Stimulated activated CD4-positive, alpha-beta T cell treated with anti-CD3 and anti-CD28 coated beads, Interleukin-1b, Interleukin-23, amount 100 ng/mL, for 24 hours (primary cell): ENCODE results near the gene GH2.
"Not testable (repeated sequence)": the region's sequence is repeated elsewhere in the genome, so short reads cannot be mapped to it uniquely, and the experiment has no call there.

Experiments
- DNase-seq, 4 experiments: peaks; one replicate each; pipeline ENCODE4 v3.0.0-alpha.2; 2020; ENCODE audit warnings: low read depth in 4 of 4, low spot score in 1 of 4

GH2 gene

DNA sequence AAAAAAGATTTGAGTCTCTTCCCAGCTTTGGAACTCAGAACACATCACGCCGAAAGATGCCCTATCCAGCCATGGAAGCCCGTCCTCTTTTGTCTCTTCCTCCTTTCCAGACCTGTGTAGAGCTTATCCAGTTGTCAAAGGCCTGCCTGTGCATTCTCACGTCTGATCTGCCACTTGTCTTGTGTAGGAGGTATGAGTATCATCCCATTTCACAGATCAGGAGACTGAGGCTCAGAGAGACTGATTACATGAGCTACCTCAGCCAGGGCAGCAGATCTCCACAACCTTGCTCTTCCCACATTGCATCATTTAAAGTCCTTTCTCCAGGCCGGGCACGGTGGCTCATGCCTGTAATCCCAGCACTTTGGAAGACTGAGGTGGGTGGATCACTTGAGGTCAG, 7.1 kb downstream of the GH2 start:
- DNase-seq = not testable (repeated sequence)

DNA sequence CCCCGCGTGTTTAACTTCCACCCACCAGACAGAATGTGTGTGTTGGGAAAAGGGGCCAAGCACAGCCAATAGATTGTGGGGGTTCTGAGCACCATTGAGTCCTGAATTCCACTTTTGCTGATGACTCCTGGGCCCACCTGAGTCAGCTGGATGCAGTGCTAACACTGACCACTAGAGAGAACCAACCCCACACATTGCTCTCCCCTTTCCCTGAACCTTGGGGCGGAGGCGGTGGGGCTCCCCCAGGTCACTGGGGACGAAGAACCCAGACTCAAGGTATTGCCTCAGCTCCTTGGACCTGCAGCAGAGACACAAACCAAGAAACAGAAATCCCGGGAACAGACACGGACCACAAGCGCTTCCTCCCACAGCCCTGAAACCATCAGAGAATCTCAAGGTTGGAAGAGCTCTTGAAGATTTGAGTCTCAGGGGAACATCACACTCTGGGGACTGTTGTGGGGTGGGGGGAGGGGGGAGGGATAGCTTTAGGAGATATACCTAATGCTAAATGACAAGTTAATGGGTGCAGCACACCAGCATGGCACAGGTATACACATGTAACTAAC, 7.6 kb downstream of the GH2 start:
- DNase-seq = not testable (repeated sequence)

DNA sequence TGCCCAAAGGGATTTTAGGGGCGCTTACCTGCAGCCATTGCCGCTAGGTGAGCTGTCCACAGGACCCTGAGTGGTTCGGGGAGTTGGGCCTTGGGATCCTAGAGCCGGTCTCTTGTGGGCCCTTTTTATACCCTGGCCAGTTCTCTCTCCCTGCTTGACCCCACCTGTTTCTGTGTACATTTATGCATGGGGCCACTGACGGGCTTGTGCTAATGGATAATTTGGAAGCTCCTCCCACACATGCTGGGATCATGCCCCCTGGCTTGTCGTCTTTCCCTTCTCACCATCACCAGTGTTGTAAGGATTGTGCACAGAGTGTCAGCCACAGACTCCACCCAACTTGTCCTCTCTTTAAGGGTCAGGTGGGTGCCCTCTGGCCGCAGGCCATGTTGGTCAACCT, 8.2 kb downstream of the GH2 start, which contains the start of gene CSH2:
Gene CSH2 (minus strand): TSS at position 101 of the 400 bp plus-strand sequence. CDS start 63 bp downstream, at position 38.
- not testable (repeated sequence) for DNase-seq

DNA sequence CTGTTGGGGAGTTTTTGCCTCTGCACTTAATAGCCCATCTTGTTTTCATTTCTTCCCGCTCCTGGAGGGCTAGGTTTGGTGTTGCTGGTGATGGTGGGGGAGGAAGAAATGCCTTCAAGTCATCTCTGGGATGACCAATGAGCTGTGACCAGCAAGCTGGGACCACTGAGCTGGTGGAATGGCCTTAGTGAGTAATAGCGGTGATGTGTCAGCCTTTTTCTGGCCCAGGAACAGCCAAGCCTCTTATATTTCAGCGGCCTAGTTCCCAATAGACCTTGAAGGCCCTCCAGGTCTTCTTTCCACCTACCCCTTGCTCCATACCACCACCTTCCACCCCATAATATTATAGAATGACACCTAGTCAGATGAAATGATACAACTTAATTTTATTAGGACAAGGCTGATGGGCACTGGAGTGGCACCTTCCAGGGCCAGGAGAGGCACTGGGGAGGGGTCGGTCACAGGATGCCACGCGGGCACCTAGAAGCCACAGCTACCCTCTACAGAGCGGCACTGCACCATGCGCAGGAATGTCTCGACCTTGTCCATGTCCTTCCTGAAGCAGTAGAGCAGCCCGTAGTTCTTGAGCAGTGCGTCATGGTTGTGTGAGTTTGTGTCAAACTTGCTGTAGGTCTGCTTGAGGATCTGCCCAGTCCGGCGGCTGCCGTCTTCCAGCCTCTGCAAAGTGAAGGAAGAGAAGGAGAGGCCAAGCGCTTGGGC, 9.9 kb downstream of the GH2 start:
- DNase-seq = not testable (repeated sequence)

DNA sequence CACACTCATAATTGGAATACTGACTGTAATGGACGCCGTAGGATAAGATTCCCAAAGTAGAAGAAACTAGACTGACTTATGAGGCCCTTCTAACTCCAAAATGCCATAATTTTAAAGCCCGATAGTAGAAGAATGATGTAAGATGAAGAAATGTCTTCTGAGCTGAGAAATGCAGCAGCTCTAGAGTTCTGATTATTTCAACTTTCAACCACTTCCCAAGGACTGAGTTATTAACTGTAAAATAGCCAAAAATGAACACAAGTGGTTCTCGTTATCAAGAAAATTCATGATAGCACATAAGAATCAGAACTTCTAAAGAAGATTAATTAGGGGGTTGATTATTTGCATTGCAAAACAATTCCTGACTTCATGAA, 11.5 kb downstream of the GH2 start:
- not testable (repeated sequence) for DNase-seq

DNA sequence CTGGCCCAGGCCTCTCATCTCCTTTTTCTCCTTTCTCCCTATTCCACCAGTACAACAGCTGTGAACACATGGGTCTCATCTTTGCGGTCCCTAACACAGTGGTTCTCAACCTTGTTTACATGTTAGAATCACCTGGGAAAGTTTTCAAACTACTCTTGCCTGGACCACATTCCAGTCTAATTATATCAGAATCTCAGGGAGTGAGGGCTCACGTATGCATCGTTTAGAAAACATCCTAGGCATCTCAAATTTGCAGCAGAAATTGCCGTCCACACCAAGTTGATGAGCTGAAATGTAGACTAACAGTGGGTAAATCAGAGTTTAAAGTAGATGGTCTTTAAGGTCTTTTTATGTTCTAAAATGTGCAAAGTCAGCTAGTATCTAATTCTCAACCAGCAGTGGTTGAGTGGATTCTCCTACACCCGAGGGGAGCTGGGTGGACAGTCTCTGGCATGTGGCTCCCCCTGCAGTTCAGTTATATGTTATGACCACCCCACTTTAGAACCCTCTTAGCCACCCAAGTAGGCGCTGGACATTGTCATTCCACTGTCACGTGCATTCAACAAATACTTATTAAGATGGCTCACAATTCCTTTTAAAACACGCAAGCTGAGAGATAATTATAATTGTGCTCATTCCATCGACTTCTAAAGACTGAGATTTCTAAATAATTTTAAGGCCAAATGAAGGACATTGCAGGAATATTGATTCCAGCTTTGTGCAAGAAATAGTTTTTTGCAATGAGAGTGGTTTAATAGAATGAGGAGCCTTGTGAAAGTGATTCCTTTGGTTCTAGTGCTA, 12.1 kb downstream of the GH2 start:
- DNase-seq = not testable (repeated sequence)

DNA sequence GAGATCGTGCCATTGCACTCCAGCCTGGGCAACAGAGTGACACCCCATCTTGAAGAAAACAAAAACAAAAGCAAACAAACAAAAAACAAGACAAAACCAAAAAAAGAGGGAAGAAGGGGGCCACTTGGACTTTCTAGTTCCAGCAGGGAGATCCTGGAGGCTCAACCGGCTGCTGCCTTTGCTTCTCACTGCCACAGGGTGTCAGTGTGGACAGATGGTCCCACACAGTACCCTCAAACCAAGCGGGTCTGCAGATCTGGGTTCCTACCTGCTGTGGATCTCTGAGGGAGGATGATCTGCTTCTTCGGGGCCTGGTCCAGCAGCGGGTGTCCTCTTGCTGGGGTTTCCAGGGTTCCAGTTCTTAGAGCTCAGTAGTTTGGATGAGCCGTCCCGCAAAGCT, 15.1 kb downstream of the GH2 start:
- not testable (repeated sequence) for DNase-seq

DNA sequence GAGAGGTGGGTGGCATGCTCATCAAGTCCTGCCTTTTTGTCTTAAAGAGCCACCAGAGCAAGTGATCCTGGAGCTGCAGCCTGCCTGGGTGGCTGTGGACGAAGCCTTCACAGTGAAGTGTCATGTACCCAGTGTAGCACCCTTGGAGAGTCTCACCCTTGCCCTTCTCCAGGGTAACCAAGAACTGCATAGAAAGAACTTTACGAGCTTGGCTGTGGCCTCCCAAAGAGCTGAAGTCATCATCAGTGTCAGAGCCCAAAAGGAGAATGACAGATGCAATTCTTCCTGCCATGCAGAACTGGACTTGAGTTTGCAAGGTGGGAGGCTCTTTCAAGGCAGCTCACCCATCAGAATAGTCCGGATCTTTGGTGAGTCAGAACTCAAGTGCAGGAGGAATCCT, 22.5 kb downstream of the GH2 start:
- DNase-seq = no peak

DNA sequence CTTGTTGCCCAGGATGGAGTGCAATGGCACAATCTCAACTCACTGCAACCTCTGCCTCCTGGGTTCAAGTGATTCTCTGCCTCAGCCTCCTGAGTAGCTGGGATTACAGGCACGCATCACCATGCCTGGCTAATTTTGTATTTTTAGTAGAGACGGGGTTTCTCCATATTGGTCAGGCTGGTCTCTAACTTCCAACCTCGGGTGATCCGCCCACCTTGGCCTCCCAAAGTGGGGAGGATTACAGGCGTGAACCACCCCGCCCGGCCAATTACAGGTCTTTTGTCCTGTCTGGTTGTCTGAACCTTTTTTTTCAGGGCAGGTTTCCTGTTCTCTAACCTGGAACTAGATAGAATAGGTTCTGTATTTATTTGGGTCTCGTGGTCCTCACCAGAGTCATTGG, 25.3 kb downstream of the GH2 start:
- not testable (repeated sequence) for DNase-seq

DNA sequence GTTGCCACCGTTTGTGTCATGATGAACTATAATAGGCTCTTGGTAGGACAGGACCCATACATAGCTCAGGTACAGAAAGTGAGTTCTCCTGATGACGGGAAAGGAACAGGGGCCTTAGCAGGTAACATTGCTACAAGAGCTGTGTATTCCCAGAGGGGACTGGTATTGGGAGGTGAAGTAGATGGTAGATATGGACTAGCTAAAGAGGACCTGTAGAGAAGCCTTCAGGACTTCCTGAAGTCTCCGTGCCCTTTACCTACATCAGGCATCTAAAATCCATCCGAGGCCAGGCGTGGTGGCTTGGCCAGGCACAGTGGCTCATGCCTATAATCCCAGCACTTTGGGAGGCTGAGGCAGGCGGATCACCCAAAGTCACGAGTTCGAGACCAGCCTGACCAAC, 26.6 kb downstream of the GH2 start:
- DNase-seq = no peak

DNA sequence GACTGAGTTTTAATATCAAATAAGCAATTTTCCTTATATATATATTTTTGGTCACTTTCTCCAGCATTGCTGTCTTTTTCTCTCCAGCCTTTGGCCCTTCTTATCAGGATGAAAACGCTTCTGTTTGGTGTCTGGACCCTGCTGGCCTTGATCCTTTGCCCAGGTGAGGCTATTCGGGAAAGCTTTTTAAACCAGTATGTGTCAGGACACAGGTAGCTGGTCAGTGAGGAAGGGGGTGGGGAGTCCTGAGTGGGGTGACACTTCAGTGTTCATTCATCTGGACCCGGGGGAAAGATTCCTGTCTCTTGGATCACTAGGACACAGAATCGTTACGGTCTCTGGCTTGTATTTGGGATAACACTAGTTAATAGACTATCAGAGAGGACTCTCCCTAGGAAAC, 27.0 kb downstream of the GH2 start:
- no peak for DNase-seq

DNA sequence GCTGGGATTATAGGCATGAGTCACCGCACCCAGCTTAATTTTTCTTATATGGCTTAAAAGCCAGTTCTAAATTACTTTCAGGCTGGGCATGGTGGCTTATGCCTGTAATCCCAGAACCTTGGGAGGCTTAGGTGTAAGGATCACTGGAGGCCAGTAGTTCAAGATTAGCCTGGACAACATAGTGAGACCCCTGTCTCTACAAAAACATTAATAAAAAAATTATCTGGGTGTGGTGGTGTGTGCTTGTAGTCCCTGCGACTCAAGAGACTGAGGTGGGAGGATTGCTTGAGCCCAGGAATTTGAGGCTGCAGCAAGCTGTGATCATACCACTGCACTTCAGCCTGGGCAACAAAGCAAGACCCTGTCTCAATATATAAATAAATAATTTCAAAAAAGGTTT, 28.5 kb downstream of the GH2 start:
- DNase-seq = no peak

DNA sequence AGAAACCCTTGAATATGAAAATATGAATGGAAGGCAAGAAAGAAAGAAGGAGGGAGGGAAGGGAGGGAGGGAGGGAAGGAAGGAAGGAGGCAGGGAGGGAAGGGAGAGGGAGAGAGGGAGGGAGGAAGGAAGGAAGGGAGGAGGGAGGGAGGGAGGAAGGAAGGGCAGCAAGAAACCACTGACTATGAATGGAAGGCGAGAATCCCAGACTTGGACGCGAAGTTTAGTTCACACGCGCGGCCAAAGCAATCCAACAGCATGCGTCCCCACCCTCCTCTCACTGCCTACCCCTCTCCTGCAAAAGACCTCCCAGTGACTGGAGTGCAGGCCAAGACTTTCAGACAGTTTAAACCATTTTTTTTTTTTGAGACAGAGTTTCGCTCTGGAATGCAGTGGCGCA, 31.3 kb downstream of the GH2 start:
- DNase-seq = no peak

DNA sequence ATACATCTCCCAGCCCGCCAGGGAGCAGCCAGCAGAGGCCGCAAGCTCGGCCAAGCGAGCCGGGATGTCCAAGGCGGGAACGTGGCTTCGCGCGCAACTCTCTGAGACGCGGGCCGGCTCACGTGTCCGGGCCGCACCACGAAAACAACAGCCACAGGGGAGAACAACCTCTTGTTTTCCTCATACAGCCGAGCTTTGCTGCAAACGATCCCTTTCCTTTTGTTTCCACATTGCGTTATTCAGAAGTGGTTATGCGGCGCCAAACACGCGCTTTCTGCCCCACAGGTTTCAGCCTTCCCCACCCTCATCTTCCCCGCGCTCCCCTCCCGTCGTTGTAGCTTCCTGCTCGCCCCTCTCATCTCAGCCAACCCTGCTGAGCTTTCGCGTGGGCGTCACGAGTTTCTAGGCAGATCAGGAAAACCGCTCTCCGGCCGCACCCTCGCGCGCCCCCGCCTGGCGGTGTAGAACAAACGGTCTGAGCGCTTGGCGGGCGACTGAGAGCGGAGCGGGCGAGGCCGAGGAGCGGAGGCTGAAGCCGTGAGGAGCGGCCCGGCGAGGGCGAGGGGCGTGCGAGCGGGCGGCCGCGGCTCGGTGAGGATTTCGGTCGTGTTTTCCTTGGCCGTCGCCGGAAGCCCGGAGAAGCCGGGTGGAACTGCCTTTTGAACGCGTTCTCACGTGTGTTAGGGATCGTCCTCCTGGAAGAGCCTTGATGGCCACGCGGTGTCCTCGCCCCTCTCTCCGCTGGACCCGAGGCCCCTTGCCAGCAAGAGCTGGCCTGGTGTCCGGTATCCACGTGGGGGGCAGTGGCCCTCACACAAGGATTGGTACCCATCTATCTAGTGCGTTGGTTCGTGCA, 32.7 kb downstream of the GH2 start:
- DNase-seq = peak; percentile 93 to 97 (median 96)

DNA sequence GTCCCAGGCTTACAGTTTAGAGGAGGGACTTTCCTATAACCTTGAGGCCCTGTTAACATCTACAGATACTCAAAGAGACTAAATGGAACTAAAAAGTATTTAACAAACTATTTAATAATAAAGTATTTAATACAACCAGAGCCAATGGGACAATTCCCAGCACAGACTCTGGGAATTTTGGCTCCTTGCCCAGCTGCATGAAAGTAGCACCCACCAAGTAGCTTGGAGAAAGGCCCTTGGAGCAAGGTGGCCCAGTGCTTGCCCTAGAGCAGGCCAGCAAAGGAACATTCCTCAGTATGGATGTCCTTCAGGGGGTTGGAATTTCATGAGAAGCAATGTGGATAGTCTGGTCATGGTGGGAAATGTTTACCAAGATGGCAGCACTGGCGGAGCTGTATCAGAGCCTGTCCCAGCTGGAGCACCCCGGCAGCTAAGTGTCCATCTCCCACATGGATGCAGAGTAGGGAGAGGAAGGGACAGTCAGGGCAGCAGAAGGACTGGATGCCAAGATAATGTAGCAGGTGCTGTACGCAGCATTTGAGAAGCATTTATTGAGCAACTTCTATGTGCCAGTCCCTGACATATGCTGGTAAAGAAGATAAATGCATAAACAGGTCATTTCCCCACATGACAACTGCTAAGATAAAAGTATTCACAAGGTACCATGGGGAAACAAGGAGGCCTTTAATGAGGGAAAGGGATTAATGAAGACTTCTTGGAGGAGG, 34.1 kb downstream of the GH2 start:
- no peak for DNase-seq

DNA sequence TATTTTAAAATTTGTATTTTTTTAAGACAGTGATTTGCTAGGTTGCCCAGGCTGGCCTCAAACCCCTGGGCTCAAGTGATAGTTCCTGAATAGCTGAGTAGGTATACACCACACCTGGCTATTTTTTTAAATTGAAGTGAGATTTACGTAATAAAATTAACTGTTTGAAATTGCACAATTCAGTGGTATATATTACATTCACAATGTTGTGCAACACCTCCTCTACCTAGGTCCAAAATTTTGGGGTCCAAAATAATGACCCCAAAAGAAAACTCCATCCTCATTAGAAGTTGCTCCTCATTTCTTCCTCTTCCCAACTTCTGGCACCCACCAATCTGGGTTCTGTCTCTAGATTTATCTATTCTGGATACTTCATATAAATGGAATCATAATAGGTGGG, 36.2 kb downstream of the GH2 start:
- DNase-seq = no peak

DNA sequence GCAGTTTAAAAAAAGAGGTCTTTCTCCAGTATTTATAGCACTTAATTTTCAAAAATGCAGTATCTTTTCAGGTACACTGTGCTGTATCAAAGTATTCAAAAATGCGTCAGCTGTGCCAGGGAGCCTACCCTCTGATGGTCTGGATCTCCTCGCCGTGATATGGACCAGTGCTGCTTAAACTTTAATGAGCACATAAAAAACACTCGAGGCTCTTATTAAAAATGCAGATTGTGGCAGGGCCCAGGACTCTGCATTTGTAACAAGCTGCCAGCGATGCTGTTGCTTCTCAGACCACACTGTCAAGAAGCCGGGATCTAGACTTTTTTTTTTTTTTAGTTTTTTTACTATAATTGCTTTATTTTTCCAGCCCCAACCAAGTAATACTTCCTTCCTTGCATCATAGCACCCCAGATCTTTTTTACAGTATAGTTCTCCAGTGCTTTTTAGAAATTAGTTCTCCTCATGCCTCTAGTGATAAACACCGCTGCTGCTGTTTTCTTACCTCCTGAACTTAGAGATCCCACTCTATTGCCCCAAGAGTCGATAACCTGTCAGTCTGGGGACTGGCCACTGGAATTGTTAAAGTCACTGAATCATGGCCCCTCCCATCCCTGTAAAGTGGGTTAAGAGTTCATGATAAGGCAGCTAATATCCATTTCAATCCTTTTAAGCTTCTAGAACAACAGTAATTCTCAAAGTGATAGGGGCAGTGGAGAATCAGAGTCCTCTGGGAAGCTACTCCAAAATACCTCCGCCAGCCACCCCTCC, 37.6 kb downstream of the GH2 start:
- no peak for DNase-seq

DNA sequence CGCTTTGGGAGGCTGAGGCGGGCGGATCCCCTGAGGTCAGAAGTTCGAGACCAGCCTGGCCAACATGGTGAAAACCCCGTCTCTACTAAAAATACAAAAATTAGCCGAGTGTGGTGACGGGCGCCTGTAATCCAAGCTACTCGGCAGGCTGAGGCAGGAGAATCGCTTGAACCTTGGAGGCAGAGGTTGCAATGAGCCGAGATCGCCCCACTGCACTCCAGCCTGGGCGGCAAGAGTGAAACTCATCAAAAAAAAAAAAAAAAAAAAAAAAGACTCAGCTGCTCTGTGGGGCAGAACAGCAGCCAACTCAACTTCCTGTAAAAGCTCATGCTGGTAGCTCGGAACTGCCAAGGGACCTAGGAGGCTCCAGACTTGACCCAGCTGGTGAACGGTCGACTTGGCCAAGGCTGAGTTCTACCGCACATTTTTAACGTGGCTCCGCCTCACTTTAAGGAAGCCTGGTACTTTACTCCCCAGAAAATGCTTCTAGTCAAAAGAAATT, 38.3 kb downstream of the GH2 start:
- not testable (repeated sequence) for DNase-seq

DNA sequence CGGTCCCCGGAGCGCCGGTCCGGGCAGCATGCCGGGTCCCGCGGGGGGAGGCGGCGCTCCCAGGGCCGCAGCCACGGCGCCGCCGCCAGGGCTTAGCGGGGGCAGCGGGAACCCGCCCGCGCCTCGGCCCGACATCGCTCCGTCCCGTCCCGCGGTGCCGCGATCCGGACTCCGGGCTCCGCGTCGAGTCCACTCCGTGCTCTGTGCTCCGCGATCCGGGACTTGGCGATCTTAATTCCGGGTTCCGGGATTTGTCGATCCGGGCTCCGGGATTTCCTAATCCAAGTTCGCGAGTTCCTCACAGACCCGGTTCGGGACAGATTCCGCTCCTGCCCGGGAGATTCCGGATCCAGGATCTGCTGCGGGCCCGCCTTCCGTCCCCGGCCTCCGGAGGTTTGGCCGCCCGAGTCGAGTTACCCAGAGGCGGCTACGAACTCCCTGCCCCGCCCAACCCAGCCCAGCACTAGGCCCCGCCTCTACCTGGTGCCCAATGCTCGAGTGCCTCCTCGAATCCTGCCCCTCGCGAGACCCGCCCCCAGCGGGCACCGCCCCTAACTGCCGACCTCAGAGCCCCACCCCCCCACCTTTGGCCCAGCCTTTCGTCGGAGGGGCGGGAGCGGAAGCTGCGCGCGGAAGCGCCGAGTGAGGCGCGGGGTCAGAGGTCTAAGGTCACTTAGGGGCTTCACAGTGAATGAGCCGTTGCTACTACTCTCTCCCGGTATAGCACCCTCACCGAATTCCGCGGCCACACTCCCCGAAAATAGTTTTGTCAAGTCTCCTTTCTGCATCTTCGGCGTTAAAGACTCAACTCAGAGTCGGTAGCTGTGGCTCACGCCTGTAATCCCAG, 39.0 kb downstream of the GH2 start, which contains the start of gene SMARCD2:
Gene SMARCD2 (minus strand): TSS at position 146 of the 847 bp plus-strand sequence. CDS start 11 bp downstream, at position 135.
- DNase-seq = peak; percentile 97 to 98 (median 98)
